CD4-positive, alpha-beta T cell (primary cell): ENCODE results near the gene PSD. TPM values are rescaled to one million over a fixed set of nuclear protein-coding genes. Genes with fewer than 3 reads are reported as not detected.

Source experiments
- ATAC-seq: fragments of 200-7000 bp; cut with Tn5 transposase; one replicate; pipeline ENCODE4 v1.10.0; 2022; ENCODE audit warnings: mild to moderate bottlenecking; ENCODE audit not compliant: poor library complexity
- CTCF ChIA-PET: fragments of 350-600 bp; sonication (Branson Sonifier 250); formaldehyde crosslinking; loops from one replicate; lab custom pipeline; 2021; ENCODE audit warnings: antibody characterized with exemption, inconsistent platforms; lab: Charles Lee
- POLR2A ChIA-PET: fragments of 350-600 bp; sonication (Branson Sonifier 250); formaldehyde crosslinking; loops from one replicate; lab custom pipeline; 2021; ENCODE audit warnings: antibody characterized with exemption, inconsistent platforms; lab: Charles Lee
- DNase-seq, 14 experiments: peaks; one replicate each; pipeline ENCODE4 v3.0.0-alpha.2; 2013 to 2020; ENCODE audit warnings: mixed read lengths in 2 of 14
- H3K27ac ChIP-seq, 2 donors: one replicate each; pipeline versions ENCODE4 v1.5.1 to v1.7.0; 2013; ENCODE audit warnings: low read length in 2 of 2, low read depth in 1 of 2, mild to moderate bottlenecking in 1 of 2
- H3K27me3 ChIP-seq, 2 experiments: 1 replicate in 1 of 2; 2 replicates in 1 of 2; pipeline versions ENCODE4 v1.6.1 to v1.7.0; 2013; ENCODE audit warnings: low read length in 2 of 2, control low read depth in 1 of 2, mild to moderate bottlenecking in 1 of 2, moderate library complexity in 1 of 2; ENCODE audit not compliant: insufficient read depth in 2 of 2, control insufficient read depth in 1 of 2
- H3K36me3 ChIP-seq: one replicate; pipeline ENCODE4 v1.6.1; 2013; ENCODE audit warnings: low read length, control low read depth; ENCODE audit not compliant: insufficient read depth
- H3K4me1 ChIP-seq: one replicate; pipeline ENCODE4 v1.6.1; 2013; ENCODE audit warnings: low read length, control low read depth; ENCODE audit not compliant: insufficient read depth
- H3K4me3 ChIP-seq: one replicate; pipeline ENCODE4 v1.5.1; 2013; ENCODE audit warnings: mild to moderate bottlenecking, low read length, moderate library complexity
- H3K9me3 ChIP-seq, 2 experiments: 1 replicate in 1 of 2; 2 replicates in 1 of 2; pipeline versions ENCODE4 v1.6.1 to v1.7.0; 2013; ENCODE audit warnings: low read length in 2 of 2, mild to moderate bottlenecking in 2 of 2, control low read depth in 1 of 2, moderate library complexity in 1 of 2; ENCODE audit not compliant: control insufficient read depth in 1 of 2, insufficient read depth in 1 of 2
- H3K27ac Mint-ChIP-seq: one replicate; pipeline ENCODE4 v1.8.0; 2020; ENCODE audit warnings: mixed read lengths
- H3K27me3 Mint-ChIP-seq: one replicate; pipeline ENCODE4 v1.8.0; 2021; ENCODE audit warnings: mixed read lengths
- H3K36me3 Mint-ChIP-seq: one replicate; pipeline ENCODE4 v1.8.0; 2021; ENCODE audit warnings: low read depth, mixed read lengths
- H3K4me1 Mint-ChIP-seq: one replicate; pipeline ENCODE4 v1.8.0; 2021; ENCODE audit warnings: low read depth, mixed read lengths
- H3K4me3 Mint-ChIP-seq: one replicate; pipeline ENCODE4 v1.8.0; 2020; ENCODE audit warnings: mild to moderate bottlenecking, mixed read lengths
- H3K9me3 Mint-ChIP-seq: one replicate; pipeline ENCODE4 v1.8.0; 2020; ENCODE audit warnings: mixed read lengths
- CTCF ChIP-seq: fragments of 200-600 bp; IDR thresholded peaks from one replicate; pipeline ENCODE4 v1.8.0; 2022; ENCODE audit warnings: antibody characterized with exemption, mild to moderate bottlenecking
- intact Hi-C, 2 experiments: fragments of 100-400 bp; cut with DNase I in 1 of 2; cut with micrococcal nuclease in 1 of 2; formaldehyde crosslinking; loops; one replicate each; pipeline versions ENCODE4 v1.15.1 to v1.9.0; 2023 to 2025; cut with DNase I, micrococcal nuclease
- microRNA-seq: library from miRNA; unstranded; fragments of <30 nt; microRNA quantifications from one replicate; pipeline ENCODE4 v1.2.0, GENCODE V29; 2021; ENCODE audit warnings: borderline microRNAs expressed, borderline replicate concordance
- total RNA-seq, 174 experiments: library from RNA in 2 of 174; stranded (reverse) in 2 of 174; gene quantifications; one replicate each; pipeline ENCODE4 v1.2.3 and lab custom pipeline; 2021 to 2026

The PSD gene
- total RNA-seq, 2 experiments from 2014 or later, result 16.7 to 17.8 TPM

- Histone ChIP-seq H3K36me3 (peaks cover 90% of the 10 kb centered on the region), H3K27ac (no peak overlapping the region), H3K27me3 (no peaks in the 10 kb centered on the region), H3K9me3 (no peaks in the 10 kb centered on the region), H3K4me1 (no peaks in the 10 kb centered on the region), H3K4me3 (no peak overlapping the region)
- H3K36me3 Mint-ChIP-seq, result peaks cover 98% of the 10 kb centered on the region
- ChIA-PET CTCF (interaction anchor here (1.3 kb wide), 1 partner anchor 127 kb away, joined by 3 read pairs; no protein-coding TSS in a partner anchor), POLR2A (no interaction called here)
- DNase-seq (no peak), ATAC-seq (no peak)
- no peak for TF ChIP-seq CTCF
- no peaks in the 10 kb centered on the region for H3K9me3 Mint-ChIP-seq
- H3K4me3 Mint-ChIP-seq, result no peak overlapping the region
- intact Hi-C loops, result no loop called here
- H3K27me3 Mint-ChIP-seq, result no peaks in the 10 kb centered on the region
- no peaks in the 10 kb centered on the region for H3K4me1 Mint-ChIP-seq
- no peak overlapping the region for H3K27ac Mint-ChIP-seq
Measured at GRCh38 chr10:102358712-102359382, 59.7 kb downstream of the PSD start.

GRCh38 chr10:102354451-102354850 is 64.1 kb downstream of the PSD start:
- ATAC-seq, result no peak
- intact Hi-C loops, result loop anchor here (5.0 kb wide), 2 partner anchors 107 to 182 kb away; partner anchors contain the start of gene GBF1 (in 2 of the 2)
- no peaks in the 10 kb centered on the region for H3K4me1 ChIP-seq
- Mint-ChIP-seq H3K27ac (no peak overlapping the region), H3K27me3 (no peaks in the 10 kb centered on the region), H3K36me3 (peaks cover 76% of the 10 kb centered on the region), H3K4me1 (no peaks in the 10 kb centered on the region), H3K4me3 (no peak overlapping the region), H3K9me3 (no peaks in the 10 kb centered on the region)
- H3K9me3 ChIP-seq, result no peaks in the 10 kb centered on the region
- TF ChIP-seq CTCF, result no peak
- DNase-seq, result no peak
- H3K27me3 ChIP-seq, result no peaks in the 10 kb centered on the region
- H3K4me3 ChIP-seq, result no peak overlapping the region
- CTCF ChIA-PET, result interaction anchor here (0.8 to 6.7 kb wide), 2 partner anchors 125 to 185 kb away, joined by 3 to 133 read pairs; no protein-coding TSS in a partner anchor
- peaks cover 87% of the 10 kb centered on the region for H3K36me3 ChIP-seq
- POLR2A ChIA-PET, result interaction anchor here (0.7 kb wide), 1 partner anchor 1815 kb away, joined by 3 read pairs; no protein-coding TSS in a partner anchor
- no peak overlapping the region for H3K27ac ChIP-seq

Small RNAs within 50 kb of the gene (microRNA-seq; reads per million reads assigned to microRNA genes)
- gene MIR146B, result 21,471 reads per million, percentile 97 among the genes with 10 or more reads in this experiment

Other genes starting within 250 kb of the PSD start
- not detected for gene ELOVL3, start 192.5 kb downstream of the PSD start, total RNA-seq
- gene PITX3, start 177.3 kb downstream of the PSD start, total RNA-seq, result not detected
- gene GBF1, start 173.3 kb downstream of the PSD start, total RNA-seq, result 10 to 100 TPM; 28.8 to 30.9 TPM
- gene NFKB2, start 23.1 kb downstream of the PSD start, total RNA-seq, result 100 to 1,000 TPM; 240 to 256 TPM
- gene FBXL15, start 2.1 kb upstream of the PSD start, total RNA-seq, result 10 to 100 TPM; 10.2 to 10.4 TPM
- 10 to 100 TPM; 25.5 to 25.6 TPM for gene CUEDC2, start 13.8 kb upstream of the PSD start, total RNA-seq
- gene C10orf95, start 32.8 kb upstream of the PSD start, total RNA-seq, result under 1 TPM; 0.16 to 0.28 TPM
- gene ACTR1A, start 83.9 kb upstream of the PSD start, total RNA-seq, result 10 to 100 TPM; 43.3 to 46.3 TPM
- gene SUFU, start 85.2 kb upstream of the PSD start, total RNA-seq, result 1 to 10 TPM; 6.7 to 7.3 TPM
- gene TRIM8, start 225.7 kb upstream of the PSD start, total RNA-seq, result 10 to 100 TPM; 80.9 to 81.6 TPM